HepG2 (cell line): ENCODE data around the gene RUVBL1. TPM values are rescaled to one million over a fixed set of nuclear protein-coding genes. Genes with fewer than 3 reads are reported as not detected.
"Not testable (repeated sequence)": the region's sequence is repeated elsewhere in the genome, so short reads cannot be mapped to it uniquely, and the experiment has no call there.

Experiments
- ATAC-seq: fragments of 200-7000 bp; cut with Tn5 transposase; 3 replicates; pipeline ENCODE4 v1.9.1; 2020; ENCODE audit warnings: mild to moderate bottlenecking, moderate library complexity
- BruUV-seq: library from RNA; stranded (reverse); fragments of 400-500 nt; replicated peaks from 2 replicates; lab custom pipeline; 2021; lab: Mats Ljungman, UMichigan
- CTCF ChIA-PET: fragments of 300-600 bp; formaldehyde crosslinking; extraction: SDS; loops from one replicate; lab custom pipeline; 2021; ENCODE audit warnings: low total read pairs, inconsistent platforms, low intra/inter-chr PET ratio; lab: Yijun Ruan, JAX
- POLR2A ChIA-PET: fragments of 350-600 bp; sonication (Branson Sonifier 250); formaldehyde crosslinking; loops from one replicate; lab custom pipeline; 2020; ENCODE audit warnings: antibody characterized with exemption, inconsistent platforms; lab: Yijun Ruan, JAX
- DNase-seq: peaks from one replicate; pipeline ENCODE4 v3.0.0-alpha.2; 2015; ENCODE audit warnings: low spot score
- FAIRE-seq: peaks from 3 replicates; lab custom pipeline; 2011; peaks lifted over from hg19 to GRCh38; lab: Jason Lieb, UNC
- H2AFZ ChIP-seq: one replicate; pipeline ENCODE4 v1.6.1; 2011; ENCODE audit warnings: low read length, inconsistent platforms
- H3K27ac ChIP-seq: fragments of 300-600 bp; 3 replicates; pipeline ENCODE4 v1.8.0; 2011; ENCODE audit warnings: mixed run types, mild to moderate bottlenecking, mixed read lengths, low read length, inconsistent platforms; ENCODE audit not compliant: insufficient read depth; ENCODE audit errors: extremely low read length
- H3K27me3 ChIP-seq, 2 experiments: fragments of 200-600 bp in 1 of 2; 2 replicates in 1 of 2; 3 replicates in 1 of 2; pipeline versions ENCODE4 v1.6.0 to v1.8.0; 2011; ENCODE audit warnings: low read length in 2 of 2, mild to moderate bottlenecking in 2 of 2, moderate library complexity in 2 of 2, inconsistent platforms in 1 of 2; ENCODE audit not compliant: insufficient read depth in 2 of 2, control insufficient read depth in 1 of 2
- H3K36me3 ChIP-seq, 2 experiments: fragments of 200-600 bp in 1 of 2; replicated peaks in 1 of 2; 2 replicates in 1 of 2; 3 replicates in 1 of 2; pipeline versions ENCODE4 v1.5.1 to v1.8.0; 2011; ENCODE audit warnings: low read length in 2 of 2, inconsistent platforms in 1 of 2; ENCODE audit not compliant: insufficient read depth in 2 of 2, control insufficient read depth in 1 of 2
- H3K4me1 ChIP-seq: 2 replicates; pipeline ENCODE4 v1.5.1; 2012; ENCODE audit warnings: low read length, inconsistent platforms; ENCODE audit not compliant: insufficient read depth
- H3K4me2 ChIP-seq: 2 replicates; pipeline ENCODE4 v1.6.0; 2011; ENCODE audit warnings: low read depth, low read length, inconsistent platforms
- H3K4me3 ChIP-seq, 3 experiments: fragments of 200-600 bp in 1 of 3; sonication (generic), shearing (Covaris generic) in 1 of 3; replicated peaks in 1 of 3; 2 replicates each; pipeline ENCODE4 v1.5.1; 2011 to 2016; ENCODE audit warnings: low read length in 3 of 3, inconsistent platforms in 2 of 3, low read depth in 2 of 3, mild to moderate bottlenecking in 2 of 3, control low read depth in 1 of 3, mixed read lengths in 1 of 3; ENCODE audit not compliant: insufficient read depth in 1 of 3
- H3K79me2 ChIP-seq: one replicate; pipeline ENCODE4 v1.6.1; 2011; ENCODE audit warnings: low read length, inconsistent platforms; ENCODE audit not compliant: insufficient read depth
- H3K9ac ChIP-seq: 2 replicates; pipeline ENCODE4 v1.6.0; 2011; ENCODE audit warnings: mild to moderate bottlenecking, low read depth, low read length, inconsistent platforms; ENCODE audit not compliant: insufficient read depth
- H3K9me3 ChIP-seq: 2 replicates; pipeline ENCODE4 v1.5.1; 2012; ENCODE audit warnings: mild to moderate bottlenecking, low read length
- H4K20me1 ChIP-seq: 2 replicates; pipeline ENCODE4 v1.6.0; 2011; ENCODE audit warnings: inconsistent platforms, mild to moderate bottlenecking, low read length, moderate library complexity; ENCODE audit not compliant: insufficient read depth
- HNF1B ChIP-seq: sonication (generic); formaldehyde crosslinking; IDR thresholded peaks from 2 replicates; pipeline ENCODE4 v1.5.1; 2020; ENCODE audit warnings: mild to moderate bottlenecking, moderate library complexity, missing genetic modification reagents
- ZBTB38 ChIP-seq: sonication (generic); formaldehyde crosslinking; IDR thresholded peaks from 2 replicates; pipeline ENCODE4 v1.5.1; 2020; ENCODE audit warnings: mild to moderate bottlenecking, missing genetic modification reagents
- ZNF777 ChIP-seq: sonication (generic); formaldehyde crosslinking; IDR thresholded peaks from 2 replicates; pipeline ENCODE4 v1.4.0; 2020; ENCODE audit warnings: missing genetic modification reagents
- WGBS: methylation state at CpG from one replicate; pipeline ENCODE4 v1.1.6; 2017; ENCODE audit warnings: low lambda C conversion rate; 5-methylcytosine and 5-hydroxymethylcytosine counted together
- in situ Hi-C: cut with HindIII; loops from 2 replicates; pipeline ENCODE4 v1.10.0; 2017; ENCODE audit warnings: low pct_unique_long_range_greater_than_20kb; ENCODE audit not compliant: extremely low pct_ligation_motif_present
- intact Hi-C: fragments of 100-400 bp; cut with micrococcal nuclease; formaldehyde crosslinking; loops from one replicate; pipeline ENCODE4 v1.10.0; 2022; ENCODE audit not compliant: unreplicated experiment
- polyA plus RNA-seq, 8 experiments: library from polyadenylated mRNA; depleted of rRNA in 3 of 8; stranded (reverse) in 7 of 8; unstranded in 1 of 8; fragments of >200 nt; fragmentation: Illumina TruSeq in 4 of 8; extraction: Trizol in 4 of 8; gene quantifications; 2 replicates each; pipeline versions ENCODE4 v1.2.1 to v1.2.3, GENCODE V29; 2011 to 2016; ENCODE audit warnings: low read depth in 4 of 8, missing spikeins in 1 of 8, mixed read lengths in 1 of 8; ENCODE audit not compliant: insufficient read depth in 1 of 8
- total RNA-seq, 5 experiments: library from RNA; depleted of rRNA; stranded (reverse); fragments of >200 nt; fragmentation: Illumina TruSeq; extraction: Trizol; gene quantifications; 2 replicates each; pipeline ENCODE4 v1.2.3, GENCODE V29; 2016; ENCODE audit warnings: low read depth in 1 of 5

RUVBL1 gene
- total and polyA plus RNA-seq, 2 of the 13 experiments (the other 11 are each of a cell fraction or from before 2014, with no cell fraction given): 32.7 to 86.3 TPM

DNA sequence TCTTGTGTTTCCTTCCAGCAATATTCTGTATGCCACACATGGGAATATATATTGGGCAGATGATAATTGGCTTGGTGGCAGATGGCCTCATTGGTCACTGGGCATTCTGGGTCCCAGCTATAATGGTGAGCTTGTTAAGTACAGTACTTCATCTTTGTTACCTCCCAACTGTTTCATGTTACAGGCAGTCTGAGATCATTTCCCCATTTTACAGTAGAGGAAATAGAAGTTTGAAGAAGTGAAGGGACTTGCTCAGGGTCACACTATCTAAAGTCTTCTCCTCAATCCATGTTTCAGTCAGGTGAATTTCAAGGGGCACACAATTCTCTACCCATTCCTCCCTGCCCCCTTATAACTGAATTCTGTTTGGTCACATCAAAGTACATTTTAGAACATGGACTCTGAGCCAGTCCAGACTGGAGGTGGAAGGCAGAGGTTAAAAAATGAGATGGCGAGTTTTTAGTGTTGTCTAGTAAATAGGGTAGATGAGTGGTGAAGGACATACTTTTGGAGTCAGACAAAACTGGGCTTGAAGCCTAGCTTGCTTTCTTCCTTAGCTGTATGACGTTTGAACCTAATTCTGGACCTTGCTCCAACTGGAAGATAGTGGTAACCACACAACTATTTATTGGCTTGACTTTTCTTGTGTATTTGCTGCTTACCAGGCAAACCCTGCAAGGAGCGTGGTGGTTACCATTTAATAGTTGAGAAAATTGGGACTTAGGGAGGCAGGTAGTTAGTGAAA, 32.2 kb upstream of the RUVBL1 start:
- FAIRE-seq (no peak), DNase-seq (no peak)
- CTCF ChIA-PET: interaction anchor here (0.8 kb wide), 1 partner anchor 15 kb away, joined by 3 read pairs; no protein-coding TSS in a partner anchor
- BruUV-seq: no TSS peak
- peaks cover 42% of the 10 kb centered on the region for H3K4me1 ChIP-seq
- no peaks in the 10 kb centered on the region for H3K9me3 ChIP-seq
- H2AFZ ChIP-seq: no peak overlapping the region
- intact Hi-C loops: no loop called here
- peaks cover 3 to 23% of the 10 kb centered on the region in 2 experiments for H3K36me3 ChIP-seq
- no peaks in the 10 kb centered on the region for H4K20me1 ChIP-seq
- POLR2A ChIA-PET: interaction anchor here (1.2 to 5.2 kb wide), 3 partner anchors 10 to 32 kb away, joined by 4 to 104 read pairs (median 12); partner anchors contain the start of gene RUVBL1
- peak overlapping the region; percentile 71 for H3K4me2 ChIP-seq
- H3K27me3 ChIP-seq: no peaks in the 10 kb centered on the region
- H3K79me2 ChIP-seq: peaks cover 33% of the 10 kb centered on the region
- in situ Hi-C loops: no loop called here
- H3K4me3 ChIP-seq: no peak overlapping the region
- no peak overlapping the region for H3K9ac ChIP-seq
- TF ChIP-seq HNF1B: 0 out of 2 replicates have a peak, but pooled peaks have one; percentile 22
- no peak for TF ChIP-seq ZNF777 (CRISPR knock-in tag)
- TF ChIP-seq, all 625 proteins: peak for 1
- ATAC-seq: no peak
- WGBS: 90% methylated on average over 3 of the region's 3 CpGs
- peak overlapping the region; percentile 6 for H3K27ac ChIP-seq

- Histone ChIP-seq H3K4me2 (peak overlapping the region; percentile 71), H3K4me3 (peak overlapping the region; percentile 86 to 95 (median 87)), H3K27ac (peak overlapping the region; percentile 99), H3K36me3 (peaks cover 3 to 21% of the 10 kb centered on the region in 2 experiments), H3K4me1 (peaks cover 49% of the 10 kb centered on the region), H3K79me2 (peaks cover 27% of the 10 kb centered on the region), H3K9ac (peak overlapping the region; percentile 97)
- H4K20me1 ChIP-seq, FAIRE-seq, BruUV-seq, DNase-seq, in situ Hi-C loops, CTCF ChIA-PET, ATAC-seq, H2AFZ ChIP-seq, intact Hi-C loops, H3K27me3 ChIP-seq, H3K9me3 ChIP-seq: not testable (repeated sequence)
- POLR2A ChIA-PET: interaction anchor here (2.2 to 5.2 kb wide), 3 partner anchors 12 to 56 kb away, joined by 8 to 104 read pairs (median 41); partner anchors contain the start of gene RUVBL1
- 76% methylated on average over 16 of the region's 16 CpGs for WGBS
- TF ChIP-seq ZBTB38 (CRISPR knock-in tag): peak; percentile 74; the same call in 1 of the 2 replicates
Measured at GRCh38 chr3:128154354-128154753, 30.7 kb upstream of the RUVBL1 start.
